NCI-H1417 treated with DMSO at 0.1 percent for 48 hours (cell line): ENCODE results near the gene SLBP.
"Not testable (repeated sequence)": the region's sequence is repeated elsewhere in the genome, so short reads cannot be mapped to it uniquely, and the experiment has no call there.

Experiments
- DNase-seq: peaks from one replicate; lab custom pipeline; 2025; lab: John Stamatoyannopoulos, UW

The SLBP gene

DNA sequence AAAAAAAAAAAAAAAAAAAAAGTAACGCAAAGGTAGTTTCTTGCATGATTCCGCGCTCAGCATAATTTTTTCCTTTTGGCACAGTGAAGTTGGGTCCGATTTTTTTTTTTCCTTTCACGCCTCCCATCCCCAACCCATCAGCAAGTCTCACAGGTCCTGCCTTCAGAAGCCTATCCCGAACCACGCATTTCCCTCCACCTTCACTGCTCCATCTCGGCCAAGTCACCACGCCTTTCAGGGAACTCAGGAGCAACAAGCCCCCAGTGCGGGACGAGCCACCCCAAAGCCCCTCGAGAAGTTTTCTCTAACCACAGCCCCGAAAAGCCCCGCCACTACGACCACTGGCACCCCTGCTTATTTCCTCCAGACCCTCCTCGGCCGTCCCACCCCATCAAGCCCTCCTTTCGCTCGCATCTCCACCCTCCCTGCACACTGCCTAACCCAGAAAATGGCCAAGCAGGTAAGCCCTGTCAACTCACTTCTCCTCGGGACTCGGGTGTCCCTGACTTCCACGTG lies 1.0 kb downstream of the SLBP start:
- no peak for DNase-seq

GRCh38 chr4:1708581-1708980 lies 3.5 kb downstream of the SLBP start:
- no peak for DNase-seq

DNA sequence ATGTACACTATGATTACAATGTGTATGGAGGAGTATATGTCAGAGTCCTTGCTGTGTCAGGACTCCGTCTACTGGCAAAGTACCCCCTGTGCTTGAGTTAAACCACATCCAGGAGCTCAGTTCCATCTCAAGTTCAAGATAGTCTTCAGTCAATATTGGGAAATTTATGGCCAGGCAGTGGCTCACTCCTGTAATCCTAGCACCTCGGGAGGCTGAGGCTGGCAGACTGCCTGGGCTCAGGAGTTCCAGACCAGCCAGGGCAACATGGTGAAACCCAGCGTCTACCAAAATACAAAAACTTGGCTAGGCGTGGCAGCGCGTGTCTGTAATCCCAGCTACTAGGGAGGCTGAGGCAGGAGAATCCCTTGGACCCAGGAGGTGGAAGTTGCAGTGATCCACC lies 5.8 kb downstream of the SLBP start:
- DNase-seq = no peak

DNA sequence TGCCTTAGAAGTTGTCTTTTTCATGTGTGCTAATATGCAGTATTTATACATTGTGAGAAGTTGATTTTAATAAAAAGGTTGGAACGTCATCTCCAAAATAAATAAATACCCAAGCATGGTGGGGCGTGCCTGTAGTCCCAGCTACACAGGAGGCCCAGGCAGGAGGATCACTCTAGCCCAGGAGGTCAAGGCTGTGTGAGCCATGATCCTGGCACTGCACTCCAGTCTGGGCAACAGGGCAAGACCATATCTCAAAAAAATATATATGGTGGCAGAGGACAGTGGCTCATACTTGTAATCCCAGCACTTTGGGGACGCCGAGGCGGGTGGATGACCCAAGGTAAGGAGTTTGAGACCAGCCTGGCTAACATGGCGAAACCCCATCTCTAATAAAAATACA lies 6.4 kb downstream of the SLBP start:
- no peak for DNase-seq

DNA sequence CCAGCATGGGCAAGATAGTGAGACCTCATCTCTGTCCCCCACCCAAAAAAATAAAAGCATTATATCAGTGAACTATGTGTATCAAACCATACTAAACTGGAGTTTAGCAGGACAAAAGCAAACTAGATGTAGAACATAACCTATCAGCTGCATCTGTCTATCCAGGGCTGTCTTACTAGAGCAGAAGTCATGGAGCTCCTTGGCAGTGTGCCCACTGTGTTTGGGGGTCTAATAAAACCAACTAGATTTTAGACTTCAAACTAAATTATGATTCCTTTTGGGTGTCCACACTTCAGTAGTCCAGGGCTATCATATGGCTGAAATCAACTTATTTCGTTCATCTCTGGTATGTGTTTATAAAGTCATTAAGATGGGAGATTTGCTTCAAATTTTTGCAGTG lies 8.3 kb downstream of the SLBP start:
- DNase-seq = no peak

GRCh38 chr4:1701671-1702070 lies 10.4 kb downstream of the SLBP start:
- DNase-seq = not testable (repeated sequence)

DNA sequence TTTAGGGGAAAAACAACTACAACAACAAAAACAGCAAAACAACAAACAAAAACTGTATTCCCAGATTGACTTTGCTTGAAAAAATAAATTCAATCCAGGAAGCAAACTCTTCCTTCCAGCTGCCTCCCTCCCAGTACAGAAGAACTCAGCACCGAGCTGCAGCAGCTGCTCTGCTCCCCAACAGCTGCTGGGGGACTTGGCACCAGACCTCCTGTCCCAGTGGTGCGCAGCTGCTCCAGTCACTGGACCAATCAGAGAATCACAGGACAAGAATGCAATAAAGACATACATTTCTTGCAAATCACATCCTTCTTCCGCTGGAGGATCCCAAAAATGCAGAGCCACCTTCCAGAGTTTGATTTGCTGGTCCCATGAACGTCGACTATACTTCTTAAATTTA lies 16.2 kb downstream of the SLBP start:
- DNase-seq = no peak

DNA sequence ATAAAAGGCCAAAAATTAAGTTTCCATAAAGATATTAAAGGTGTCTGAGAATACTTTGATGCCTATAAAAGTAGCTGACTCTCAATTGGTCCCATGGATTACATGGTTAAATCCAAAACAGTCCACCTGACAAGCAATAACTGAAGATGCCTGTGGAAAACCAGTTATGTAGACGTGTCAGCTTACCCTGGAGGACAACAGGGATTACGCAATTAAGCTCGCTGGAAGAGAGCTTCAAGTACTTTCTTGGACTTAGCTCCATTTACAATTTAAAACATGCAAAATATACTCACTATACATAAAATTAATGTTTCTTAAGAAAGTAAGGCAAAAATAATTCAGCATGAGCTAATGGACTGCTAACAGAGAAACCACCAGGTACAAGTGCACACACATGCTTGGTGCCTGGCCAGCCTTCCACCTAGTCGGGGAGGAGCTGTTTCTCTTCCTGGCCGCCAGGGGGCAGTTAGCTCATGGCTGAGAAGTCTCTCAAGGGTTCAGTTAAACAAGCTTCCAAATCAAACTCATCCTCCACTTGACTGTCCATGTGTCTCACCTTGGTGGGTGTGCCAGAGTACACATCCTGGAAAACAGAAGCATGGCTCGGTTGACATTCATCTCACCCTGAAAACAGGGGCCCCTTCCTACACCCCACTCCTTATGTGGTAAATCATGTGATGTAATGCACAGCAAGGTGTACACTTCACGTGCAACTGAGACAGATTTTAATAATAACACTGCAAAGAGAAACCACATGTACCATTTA lies 18.8 kb downstream of the SLBP start:
- peak; percentile 15 for DNase-seq

DNA sequence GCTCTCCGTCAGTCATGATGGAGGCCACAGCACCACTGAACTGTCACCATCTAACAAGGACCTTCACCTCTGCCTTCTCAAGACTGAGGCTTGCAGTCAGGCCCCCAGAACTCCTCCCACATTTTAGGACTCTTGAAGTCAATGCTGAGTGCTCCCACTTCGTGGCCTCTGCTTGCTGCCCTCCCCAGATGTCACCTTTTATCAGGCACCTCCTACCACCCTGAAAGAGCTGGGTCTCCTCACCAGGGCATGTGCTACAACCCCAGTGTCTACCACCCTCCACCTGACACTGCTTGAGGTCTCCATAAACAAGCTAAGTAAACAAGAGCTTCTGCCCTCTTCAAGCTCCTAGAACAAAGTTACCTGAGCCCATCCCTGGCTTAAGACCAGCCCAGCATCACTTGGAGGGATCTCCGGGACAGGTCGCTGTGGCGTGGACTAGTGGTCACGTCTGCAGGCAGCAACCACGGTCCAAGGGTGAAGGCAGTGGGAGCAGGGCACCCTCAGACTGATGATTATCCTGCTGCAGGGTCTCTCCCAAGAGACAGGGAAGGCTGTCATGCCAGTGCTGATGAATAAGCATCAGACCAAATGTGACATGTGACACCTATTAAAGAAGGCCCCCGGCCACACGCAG lies 20.3 kb downstream of the SLBP start:
- no peak for DNase-seq

DNA sequence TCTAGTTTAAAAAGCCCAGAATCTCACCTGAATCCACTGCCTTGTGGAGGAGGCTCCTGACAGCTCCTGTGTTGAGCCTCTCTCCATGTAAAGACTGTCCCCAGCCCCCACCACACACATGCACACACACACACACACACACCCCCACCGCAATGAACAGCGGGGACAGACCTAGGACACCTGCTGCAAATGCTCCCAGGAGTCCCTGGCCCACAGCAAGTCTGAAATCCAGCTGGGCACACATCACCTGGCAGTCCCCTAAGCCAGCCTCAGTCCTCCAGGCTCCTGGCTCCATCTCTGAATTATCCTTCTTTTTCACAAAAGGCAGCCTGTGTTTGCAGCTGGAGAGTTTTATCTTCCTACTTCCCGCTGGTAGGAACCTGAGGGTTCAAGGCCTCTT lies 21.4 kb downstream of the SLBP start:
- DNase-seq = no peak

DNA sequence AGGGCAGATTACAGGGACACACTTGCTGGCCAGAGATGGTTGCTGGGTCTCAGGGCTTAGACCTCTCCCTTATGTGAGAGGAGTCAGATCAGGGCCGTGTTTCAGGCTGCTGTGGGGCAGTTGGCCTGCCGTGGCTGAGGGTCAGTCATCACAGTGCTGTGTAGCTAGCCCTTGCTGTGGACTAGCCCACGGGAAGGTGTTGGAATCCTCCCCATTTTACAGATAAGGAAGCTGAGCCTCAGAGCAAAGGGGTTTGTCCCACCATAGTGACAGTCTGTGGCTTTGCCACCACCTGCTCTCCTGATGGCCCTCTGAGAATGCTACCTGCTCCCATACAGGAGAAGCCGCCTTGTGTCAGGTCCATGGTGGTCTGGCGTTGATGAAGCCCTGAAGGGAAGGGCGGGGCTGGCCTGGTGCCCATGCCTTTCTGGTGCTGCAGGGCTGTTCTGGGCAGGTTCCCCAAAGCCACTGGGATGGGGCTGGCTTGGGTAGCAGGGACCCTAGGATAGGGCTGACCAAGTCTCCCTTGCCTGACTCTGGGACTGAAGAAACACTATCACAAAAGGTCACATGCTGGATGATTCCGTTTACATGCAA lies 25.6 kb downstream of the SLBP start:
- no peak for DNase-seq

- no peak for DNase-seq
Measured at GRCh38 chr4:1685235-1686150, 26.6 kb downstream of the SLBP start.

- DNase-seq = no peak
Measured at GRCh38 chr4:1684506-1685234, 27.4 kb downstream of the SLBP start.

DNA sequence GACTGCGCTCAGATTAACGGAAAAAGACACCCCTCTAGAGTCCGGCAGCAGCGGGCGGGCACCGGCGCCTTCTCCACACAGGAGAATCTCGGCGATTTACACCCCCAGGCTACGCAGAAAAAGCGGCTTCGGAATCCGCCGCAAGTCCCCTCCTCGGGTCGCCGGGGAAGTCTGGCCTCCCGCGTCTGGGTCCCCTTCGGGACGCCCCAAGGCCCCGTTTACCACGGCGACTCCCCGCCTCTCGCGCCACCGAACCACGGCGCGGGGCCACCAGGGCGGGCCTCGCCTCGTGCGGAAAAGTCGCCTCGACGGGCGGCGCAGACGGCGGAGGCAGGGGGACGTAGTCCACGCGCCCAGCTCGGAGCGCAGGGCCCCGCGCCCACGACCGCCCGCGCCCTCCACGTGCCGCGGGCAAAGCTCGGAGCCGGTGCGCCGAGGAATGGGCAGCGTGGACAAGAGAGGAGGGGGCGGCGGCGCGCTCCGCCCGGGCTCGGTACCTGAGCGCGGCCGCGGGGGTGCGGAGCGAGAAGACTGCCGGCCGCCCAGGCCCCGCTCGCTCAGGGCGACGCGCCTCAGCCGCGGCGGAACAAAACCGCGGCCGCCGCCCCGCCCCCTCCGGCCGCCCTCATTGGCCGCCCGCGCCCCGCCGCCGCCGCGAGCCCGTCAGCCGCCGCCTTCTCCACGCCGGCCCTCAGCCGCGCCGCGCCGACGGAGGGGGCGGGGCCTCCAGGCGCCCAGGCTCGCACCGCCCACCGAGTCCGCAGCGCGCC lies 28.2 kb downstream of the SLBP start, which contains the start of gene FAM53A:
Gene FAM53A (minus strand): TSS at position 578 of the 770 bp plus-strand sequence. CDS start 15,572 bp downstream, outside the sequence.
- peak; percentile 36 for DNase-seq

DNA sequence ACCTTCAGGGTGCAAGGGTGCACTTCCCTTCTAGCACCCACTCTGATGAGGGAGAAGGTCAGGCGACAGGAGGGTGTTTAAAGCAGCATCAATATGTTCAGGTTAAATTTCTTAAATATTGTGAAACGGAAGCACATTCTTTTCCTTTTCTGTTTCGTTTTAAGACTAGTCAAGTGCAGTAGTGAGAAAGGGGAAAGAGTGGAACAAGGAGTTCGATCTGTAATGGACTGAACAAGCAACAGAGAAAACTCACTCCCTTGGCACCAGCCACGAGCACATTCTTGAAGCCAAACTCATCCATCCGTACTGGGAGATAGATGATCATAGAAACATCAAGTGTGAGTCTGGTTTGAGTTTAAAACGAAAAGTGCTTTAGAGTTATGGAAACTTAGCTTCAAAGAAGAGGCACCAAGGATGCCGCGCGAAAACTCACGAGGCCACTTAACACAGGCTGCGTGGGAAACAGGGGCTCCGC lies 28.8 kb downstream of the SLBP start:
- DNase-seq = no peak

DNA sequence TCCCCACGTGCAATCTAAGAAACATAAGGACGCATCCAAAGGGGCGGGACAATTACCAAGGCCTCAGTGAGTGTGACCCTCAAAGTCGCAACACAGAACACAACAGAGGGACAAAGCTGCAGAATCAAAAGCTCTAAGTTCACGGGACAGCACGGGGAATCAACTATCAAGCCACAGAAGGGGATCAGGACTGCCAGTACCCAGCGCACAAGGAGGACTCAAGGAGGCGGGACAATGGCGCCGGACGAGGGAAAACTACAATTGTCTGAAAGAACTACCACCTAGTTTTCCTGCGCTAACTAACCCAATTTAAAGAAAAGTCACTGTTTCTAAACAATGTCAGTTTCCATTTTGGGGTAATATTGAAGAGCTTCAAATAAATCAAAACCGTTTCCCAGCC lies 29.3 kb downstream of the SLBP start:
- no peak for DNase-seq

DNA sequence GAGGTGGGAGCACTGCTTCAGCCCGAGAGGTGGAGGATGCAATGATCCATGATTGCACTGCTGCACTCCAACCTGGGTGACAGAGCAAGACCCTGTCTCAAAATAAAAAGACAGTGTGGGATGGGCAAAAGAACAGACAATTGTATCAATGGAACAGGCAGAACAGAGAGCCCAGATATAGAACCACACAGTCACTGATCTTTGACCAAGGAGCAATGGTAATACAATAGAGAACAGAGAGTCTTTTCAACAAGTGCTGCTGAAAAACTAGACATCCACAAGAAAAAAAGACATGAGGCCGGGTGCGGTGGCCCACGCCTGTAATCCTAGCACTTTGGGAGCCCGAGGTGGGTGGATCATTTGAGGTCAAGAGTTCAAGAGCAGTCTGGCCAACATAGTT lies 33.9 kb downstream of the SLBP start:
- DNase-seq = no peak

DNA sequence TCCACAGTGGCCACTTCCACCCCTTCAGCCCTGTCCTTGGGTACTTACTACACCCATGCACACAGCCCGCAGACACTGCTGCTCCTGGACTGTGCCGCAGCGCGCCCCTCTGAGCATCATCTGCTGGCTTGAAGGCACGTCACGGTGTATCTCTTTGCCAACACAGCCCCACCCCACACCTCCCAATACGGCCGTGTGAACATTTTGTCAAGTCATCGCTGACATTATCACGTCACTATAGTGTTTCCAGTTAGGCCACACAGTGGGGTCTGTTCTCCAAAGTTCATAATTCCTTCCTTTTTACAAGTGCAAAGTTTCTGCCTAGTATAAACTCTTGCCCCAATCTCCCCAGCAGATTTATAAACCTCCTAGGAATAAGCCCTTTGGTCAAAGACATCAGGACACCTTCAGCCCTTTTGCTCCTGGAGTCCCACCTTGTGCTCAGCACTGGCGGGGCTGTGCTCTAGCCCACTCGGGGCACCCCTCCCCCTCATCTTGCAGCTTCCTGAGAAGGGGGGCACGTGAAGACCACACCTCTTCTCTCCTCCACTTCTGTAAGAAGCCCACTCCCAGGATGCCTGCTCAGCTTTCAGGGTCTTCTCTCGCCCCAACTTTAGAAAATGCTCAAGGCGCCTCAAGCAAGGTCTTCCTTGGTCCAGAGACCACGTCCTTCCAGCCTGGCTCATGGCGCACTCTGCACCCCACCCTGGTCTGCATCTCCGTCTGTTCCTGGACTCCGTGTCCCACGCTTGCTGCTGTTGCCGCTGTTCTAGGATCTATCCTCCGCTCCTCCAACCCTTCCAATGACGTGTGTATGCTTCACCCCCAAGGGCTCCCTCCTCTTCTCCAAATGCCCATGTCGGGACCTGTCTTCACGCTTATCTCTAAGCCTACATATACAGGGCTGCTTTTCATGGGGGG lies 35.3 kb downstream of the SLBP start:
- DNase-seq = no peak

DNA sequence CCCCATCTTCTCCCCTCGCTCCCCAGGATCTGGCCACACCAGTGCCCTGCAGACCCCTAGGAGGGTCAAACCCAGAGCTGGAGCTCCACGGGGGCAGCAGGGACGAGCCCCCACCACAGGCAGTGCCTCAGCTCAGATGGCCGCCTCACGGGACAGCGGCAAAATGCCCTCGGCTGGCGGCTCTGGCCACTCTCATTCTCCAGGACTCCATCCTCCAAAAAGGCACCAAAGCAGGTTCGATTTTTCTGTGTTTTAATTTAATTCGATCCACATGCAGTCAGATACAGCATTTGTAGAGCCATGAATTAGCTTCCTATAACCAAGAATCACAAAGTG lies 36.3 kb downstream of the SLBP start:
- no peak for DNase-seq
